ENCODE data around the gene LARGE1.
A peak's percentile ranks its signal among the peaks of the same experiment; 100 is the strongest.

LARGE1 gene

GRCh38 chr22:33707581-33707980, 212.7 kb downstream of the LARGE1 start:
- DNase-seq, result no peak

- no peak for DNase-seq
These were observed 214.2 kb downstream of the LARGE1 start for GRCh38 chr22:33706100-33706499.

GRCh38 chr22:33699176-33699575, 221.1 kb downstream of the LARGE1 start:
- no peak for DNase-seq

DNA sequence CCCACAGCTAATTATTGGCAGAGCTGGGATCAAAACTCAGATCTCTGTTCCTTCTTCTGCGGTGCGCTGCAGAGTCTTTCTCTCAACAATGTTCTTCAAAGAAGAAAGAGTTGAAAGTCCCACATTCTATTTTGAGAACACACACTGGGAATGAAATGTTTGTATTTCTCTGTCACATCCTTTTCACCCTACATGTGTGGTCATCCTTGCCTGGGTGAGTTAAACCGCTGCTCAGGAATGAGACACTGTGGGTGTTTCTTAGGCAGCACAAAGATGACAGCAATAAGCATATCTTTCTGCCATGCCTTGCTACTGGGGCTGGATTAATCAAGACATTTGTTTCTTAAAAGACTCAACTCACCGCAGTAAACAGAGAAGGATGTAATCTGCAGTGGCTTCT, 222.6 kb downstream of the LARGE1 start:
- no peak for DNase-seq

DNA sequence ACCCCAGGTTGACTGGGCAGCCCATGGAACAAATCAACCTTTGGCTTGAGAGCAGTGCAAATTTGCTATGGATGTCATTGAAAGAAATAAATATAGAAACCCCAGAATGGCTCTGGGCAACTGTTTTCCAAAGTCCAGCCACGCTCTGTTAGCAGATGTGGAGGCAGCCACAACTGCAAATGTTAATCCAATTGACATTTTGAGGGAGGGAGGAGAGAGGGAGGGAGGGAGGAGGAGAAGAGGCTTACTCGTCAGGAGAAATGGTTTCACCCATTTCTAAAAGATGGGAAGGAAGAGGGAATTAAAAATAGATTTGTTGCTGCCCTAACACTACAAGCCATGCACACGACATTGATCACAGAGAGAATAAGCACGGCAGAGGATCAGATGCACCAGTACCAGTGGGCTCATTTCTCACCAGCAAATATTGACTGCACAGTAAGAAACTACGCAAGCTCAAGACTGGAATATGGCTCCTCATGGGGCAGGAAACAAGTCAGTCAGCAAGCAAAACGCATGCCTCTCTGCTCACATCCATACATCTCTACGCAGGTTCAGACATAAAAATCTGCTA, 229.1 kb downstream of the LARGE1 start:
- no peak for DNase-seq

- no peak for DNase-seq
These were observed 231.4 kb downstream of the LARGE1 start for GRCh38 chr22:33688903-33689302.

DNA sequence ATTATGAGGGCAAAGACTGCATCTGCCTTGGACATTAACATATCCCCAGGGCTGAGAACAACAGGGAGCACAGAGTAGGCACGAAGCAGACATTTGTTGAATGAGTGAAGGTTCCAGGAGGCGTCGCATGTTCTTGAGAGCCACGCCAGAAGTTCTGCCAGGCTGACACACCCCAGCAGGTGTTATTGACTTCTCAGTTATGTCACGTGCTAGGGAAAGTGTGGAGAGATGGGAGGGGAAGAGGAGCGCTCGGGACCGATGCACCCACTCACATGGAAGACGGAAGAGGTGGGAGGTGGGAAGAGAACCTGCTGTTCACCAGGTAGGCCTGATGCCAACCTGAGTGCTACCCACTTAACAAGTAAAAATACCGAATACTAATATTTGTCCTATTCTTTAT, 232.8 kb downstream of the LARGE1 start:
- DNase-seq, result no peak

GRCh38 chr22:33684087-33684486, 236.2 kb downstream of the LARGE1 start:
- DNase-seq, result no peak

- DNase-seq, result no peak
These were observed 237.3 kb downstream of the LARGE1 start for GRCh38 chr22:33682927-33683326.

GRCh38 chr22:33680632-33681031, 239.6 kb downstream of the LARGE1 start:
- no peak for DNase-seq

GRCh38 chr22:33678523-33678922, 241.8 kb downstream of the LARGE1 start:
- no peak for DNase-seq

DNA sequence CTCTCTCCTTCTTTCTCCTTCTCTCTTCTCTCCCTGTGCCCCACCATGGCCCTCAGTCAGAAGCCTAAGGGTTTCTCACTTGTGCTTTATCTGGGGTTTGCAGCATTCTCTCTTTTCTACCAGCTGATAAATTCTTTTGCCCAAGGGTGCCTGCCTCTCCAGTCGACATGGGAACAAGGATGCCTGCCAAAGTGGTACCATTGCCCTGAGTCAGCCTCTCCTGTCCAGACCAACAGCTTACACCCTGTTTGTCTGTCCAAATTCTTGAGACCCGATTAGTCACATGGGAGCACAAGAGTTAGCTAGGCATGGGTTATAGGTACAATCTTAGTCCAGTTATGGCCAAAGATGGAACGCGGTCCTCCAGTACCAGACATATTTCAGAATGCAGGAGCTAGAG, 242.7 kb downstream of the LARGE1 start:
- no peak for DNase-seq

GRCh38 chr22:33674357-33674756, 245.9 kb downstream of the LARGE1 start:
- DNase-seq, result no peak

- no peak for DNase-seq
These were observed 250.5 kb downstream of the LARGE1 start for GRCh38 chr22:33669746-33670145.

GRCh38 chr22:33666961-33667619, 253.2 kb downstream of the LARGE1 start:
- DNase-seq, result no peak

DNA sequence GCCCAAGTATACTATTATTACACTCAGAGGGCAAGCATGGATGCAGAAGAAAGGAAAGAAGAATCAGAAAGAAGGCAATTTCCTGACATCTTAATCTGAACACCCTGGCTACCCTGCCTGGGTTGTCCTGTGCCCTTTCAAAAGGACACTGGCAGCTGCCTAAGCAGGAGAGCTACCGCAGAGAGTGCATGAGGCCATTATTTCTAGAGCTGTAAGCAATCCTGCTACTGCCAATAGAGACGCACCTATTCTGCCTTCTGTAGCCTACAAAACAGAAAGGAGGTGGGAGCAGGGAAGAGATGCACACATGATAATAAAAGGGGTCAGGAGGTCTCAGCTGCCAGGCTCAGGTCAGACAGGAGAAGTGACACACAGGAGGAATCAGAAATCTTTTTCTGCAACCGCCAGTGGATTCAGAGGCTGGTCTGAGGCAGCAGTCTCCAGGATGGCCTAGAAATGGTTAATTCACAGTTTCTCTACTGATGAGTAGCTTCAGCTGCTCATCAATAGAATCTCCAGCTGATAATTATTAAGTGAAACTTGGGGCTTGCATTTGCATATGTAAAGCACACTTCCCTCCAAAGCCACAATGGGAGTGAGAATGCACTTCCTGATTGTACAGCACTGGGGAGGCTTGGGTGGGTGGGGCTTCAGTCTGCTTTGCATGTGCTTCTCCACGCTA, 253.9 kb downstream of the LARGE1 start:
- peak; percentile 44 for DNase-seq

DNA sequence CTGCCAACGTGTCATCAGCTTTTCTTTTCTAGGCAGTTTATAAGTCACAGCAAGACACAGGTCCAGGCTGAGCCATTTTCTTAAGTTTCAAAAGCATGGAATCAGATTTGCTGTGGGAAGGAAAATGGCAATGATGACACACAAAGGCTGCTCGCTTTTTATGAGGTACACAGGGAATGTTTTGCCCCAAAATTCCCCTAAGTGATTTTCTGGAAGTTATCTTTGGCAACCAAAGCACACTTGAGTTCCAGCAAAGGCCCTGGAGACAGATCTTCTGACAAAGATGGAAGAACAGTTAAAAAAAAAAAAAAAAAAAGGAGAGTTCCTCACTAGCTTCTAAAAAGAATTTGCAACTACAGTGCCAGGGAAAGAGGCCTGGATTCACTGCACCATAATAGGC, 260.8 kb downstream of the LARGE1 start:
- DNase-seq, result no peak

- no peak for DNase-seq
These were observed 261.5 kb downstream of the LARGE1 start for GRCh38 chr22:33658775-33659174.

DNA sequence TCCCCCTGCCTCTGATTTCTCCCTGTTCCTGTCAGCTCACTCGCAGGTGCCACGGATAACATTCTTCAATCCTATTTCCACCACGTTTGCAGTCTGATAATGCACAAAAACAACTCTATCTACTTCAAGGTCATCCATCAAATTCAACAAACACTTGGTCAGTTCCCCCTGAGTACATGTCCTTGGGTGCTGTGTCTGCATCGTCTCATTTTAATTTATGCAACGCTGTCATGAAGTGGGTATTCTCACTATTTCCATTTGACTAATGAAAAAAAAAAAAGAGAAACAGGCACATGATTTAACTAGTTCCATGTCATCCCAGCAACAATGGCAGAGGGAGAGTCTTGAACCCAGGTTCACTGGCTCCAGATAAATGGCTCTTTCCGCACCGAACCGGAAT, 262.6 kb downstream of the LARGE1 start:
- DNase-seq, result no peak

GRCh38 chr22:33656808-33657628, 263.3 kb downstream of the LARGE1 start:
- DNase-seq, result no peak

DNA sequence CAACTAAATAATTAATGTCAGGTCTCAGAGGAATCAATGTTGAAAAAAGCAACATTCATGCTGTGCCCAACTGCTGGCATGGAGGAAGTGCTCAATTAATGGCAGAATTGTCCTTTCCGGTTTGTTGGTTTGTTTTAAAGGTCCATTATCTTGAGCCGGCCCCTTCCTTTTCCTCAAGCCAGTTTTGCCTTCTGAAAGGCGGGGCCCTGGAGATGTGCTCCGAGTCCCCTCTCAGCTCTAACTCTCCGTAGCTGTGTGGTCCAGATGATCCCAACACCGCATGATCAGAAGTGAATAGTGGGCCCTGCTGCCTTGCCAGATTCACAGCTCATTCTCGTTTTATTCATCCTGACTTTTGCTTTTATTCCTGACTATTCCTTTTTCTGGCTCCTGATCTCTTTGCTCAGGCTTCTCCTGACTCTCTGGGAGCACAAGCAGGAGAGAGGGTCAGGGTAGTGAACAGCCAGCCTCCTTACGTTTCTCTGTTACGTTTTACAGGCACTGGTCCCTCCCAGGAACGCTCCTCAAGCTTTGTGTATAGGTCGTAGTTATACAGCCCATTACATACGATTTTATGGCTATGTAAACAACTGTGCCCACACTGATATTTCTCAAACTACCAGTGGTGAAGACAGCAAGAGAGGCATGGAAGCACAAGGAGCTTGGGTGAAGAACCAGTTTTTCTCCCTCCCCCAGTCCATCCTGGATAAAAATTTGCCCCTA, 265.9 kb downstream of the LARGE1 start:
- peak; percentile 4 for DNase-seq

DNA sequence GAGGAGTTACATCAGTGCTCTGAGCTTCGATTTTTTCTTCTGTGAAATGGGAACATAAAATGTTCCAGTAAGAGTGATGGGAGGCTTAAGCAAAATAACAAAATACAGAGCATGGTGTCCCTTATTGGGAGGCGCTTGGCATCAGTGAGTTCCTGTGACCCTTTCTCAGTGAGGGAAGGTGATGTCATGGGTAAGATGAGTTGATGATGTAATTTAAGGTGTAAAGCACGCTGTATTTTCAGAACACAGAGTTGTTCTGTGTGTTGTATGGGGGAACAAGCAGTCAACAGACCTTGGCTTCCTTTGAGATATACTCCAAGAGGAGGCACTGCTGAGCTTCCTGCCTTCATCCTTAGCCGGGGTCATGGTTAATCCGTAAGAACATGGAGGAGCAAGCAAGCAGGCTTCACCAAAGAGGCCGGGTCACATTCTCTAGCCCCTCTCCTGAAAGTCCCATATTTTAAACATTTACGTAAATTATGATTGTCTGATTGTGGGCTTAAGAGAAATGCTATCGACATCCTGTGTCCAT, 266.7 kb downstream of the LARGE1 start:
- no peak for DNase-seq

DNA sequence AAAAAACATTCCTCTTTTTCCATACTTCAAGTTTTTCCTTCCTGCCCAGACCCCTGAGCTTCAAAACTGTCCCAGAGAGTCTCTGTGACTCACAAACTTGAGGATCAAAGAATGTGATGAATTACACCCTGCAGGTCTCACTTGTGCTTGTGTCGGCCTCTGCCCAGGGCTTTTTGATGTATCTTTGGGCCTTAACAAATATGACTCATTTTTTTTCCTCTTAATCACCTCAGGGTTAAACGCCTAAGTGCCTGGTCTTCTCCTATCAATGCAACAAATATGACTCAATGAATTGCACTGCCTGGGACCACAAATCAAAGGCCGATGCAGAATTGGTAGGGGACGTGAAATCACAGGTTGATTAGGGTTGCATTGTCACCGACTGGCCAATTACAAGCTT, 267.7 kb downstream of the LARGE1 start:
- no peak for DNase-seq
